HG02571 (cell line): Measurements from ENCODE around the gene CNNM3.
"Not testable (repeated sequence)": the region's sequence is repeated elsewhere in the genome, so short reads cannot be mapped to it uniquely, and the experiment has no call there.

Source experiments
- ATAC-seq: cut with Tn5 transposase; IDR thresholded peaks from one replicate; pipeline ENCODE4 v1.9.1; 2021; ENCODE audit warnings: mild to moderate bottlenecking, moderate library complexity; ENCODE audit not compliant: unreplicated experiment

Gene CNNM3

DNA sequence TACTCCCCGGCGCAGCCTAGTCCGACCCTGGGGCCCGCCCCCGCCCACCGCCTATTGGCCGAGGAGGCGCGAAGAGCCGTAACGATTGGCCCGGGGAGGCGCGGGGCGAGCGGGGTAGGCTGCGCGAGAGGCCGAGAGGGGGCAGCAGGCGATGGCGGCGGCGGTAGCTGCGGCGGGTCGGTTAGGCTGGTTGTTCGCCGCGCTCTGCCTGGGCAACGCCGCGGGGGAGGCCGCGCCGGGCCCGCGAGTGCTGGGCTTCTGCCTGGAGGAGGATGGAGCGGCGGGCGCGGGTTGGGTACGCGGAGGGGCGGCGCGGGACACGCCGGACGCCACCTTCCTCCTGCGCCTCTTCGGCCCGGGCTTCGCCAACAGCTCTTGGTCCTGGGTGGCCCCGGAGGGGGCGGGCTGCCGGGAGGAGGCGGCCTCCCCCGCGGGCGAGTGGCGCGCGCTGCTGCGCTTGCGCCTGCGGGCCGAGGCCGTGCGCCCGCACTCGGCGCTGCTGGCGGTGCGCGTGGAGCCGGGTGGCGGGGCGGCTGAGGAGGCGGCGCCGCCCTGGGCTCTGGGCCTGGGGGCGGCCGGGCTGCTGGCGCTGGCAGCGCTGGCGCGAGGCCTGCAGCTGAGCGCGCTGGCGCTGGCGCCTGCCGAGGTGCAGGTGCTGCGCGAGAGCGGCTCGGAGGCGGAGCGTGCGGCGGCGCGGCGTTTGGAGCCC is at the start of gene CNNM3:
Gene CNNM3 (plus strand): TSS at position 142 of the 709 bp plus-strand sequence. CDS start 10 bp downstream, at position 152.
- ATAC-seq, result peak; percentile 91

GRCh38 chr2:96767135-96767871 is 48.8 kb upstream of the CNNM3 start:
- no peak for ATAC-seq

DNA sequence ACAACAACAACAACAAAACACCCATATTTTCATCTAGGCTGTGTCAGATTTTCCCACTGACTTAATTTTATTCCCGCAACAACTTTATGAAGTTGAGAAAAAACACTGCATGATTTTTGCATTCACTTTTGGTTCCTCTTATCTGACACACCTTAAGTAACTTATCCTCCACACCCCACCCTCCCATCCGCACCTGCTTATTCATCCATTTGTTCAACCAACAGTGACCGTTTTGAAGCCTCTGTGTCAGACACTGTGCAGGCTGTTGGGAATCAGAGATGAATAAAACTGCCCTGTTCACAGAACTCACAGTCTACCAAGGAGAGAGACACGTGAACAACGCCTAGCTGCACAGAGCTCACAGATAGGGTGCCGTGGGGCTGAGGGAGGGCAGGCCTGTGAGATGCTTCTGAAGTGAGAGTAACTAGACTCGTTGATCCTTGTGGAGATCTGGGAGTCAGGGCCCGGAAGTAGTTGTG is 47.9 kb upstream of the CNNM3 start:
- ATAC-seq, result no peak

GRCh38 chr2:96769814-96770213 is 46.3 kb upstream of the CNNM3 start:
- ATAC-seq, result no peak

GRCh38 chr2:96770442-96771202 is 45.4 kb upstream of the CNNM3 start:
- no peak for ATAC-seq

DNA sequence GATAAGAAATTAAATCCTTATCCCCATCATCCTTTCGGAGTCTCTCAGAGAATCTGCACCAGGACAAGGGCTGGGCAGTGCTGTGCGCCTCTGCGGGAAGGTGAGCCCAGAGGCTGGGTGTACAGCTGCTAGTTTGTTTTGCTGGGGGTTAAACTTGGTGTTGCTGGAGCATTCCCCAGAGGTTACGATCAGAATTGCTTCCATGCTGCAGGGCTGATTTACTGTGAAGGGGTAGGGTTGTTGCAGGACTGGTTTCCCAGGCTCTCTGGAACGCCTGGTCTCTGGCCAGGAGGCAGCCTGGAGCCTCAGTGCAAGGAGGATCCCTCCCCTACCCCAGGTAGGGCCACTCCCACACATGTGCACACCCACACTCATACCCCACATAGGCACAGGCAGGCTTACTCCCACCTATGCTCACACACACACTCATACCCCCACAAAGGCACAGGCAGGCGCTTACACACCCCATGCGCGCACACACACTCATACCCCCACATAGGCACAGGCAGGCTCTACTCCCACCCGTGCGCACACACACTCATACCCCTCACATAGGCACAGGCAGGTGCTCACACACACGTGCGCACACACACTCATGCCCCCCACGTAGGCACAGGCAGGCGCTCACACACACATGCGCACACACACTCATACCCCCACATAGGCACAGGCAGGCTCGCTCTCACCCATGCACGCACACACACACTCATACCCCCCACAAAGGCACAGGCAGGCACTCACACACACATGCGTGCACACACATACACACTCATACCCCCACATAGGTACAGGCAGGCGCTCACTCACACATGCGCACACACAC is 44.1 kb upstream of the CNNM3 start:
- no peak for ATAC-seq

- ATAC-seq, result no peak
These were observed 43.0 kb upstream of the CNNM3 start for GRCh38 chr2:96772903-96773671.

- ATAC-seq, result no peak
These were observed 42.1 kb upstream of the CNNM3 start for GRCh38 chr2:96773922-96774321.

GRCh38 chr2:96775160-96775559 is 40.9 kb upstream of the CNNM3 start:
- ATAC-seq, result no peak

- ATAC-seq, result no peak
These were observed 32.7 kb upstream of the CNNM3 start for GRCh38 chr2:96783388-96783787.

- no peak for ATAC-seq
These were observed 28.7 kb upstream of the CNNM3 start for GRCh38 chr2:96787411-96787810.

- no peak for ATAC-seq
These were observed 27.4 kb upstream of the CNNM3 start for GRCh38 chr2:96788442-96789244.

GRCh38 chr2:96789245-96789617 is 26.8 kb upstream of the CNNM3 start:
- ATAC-seq, result no peak

DNA sequence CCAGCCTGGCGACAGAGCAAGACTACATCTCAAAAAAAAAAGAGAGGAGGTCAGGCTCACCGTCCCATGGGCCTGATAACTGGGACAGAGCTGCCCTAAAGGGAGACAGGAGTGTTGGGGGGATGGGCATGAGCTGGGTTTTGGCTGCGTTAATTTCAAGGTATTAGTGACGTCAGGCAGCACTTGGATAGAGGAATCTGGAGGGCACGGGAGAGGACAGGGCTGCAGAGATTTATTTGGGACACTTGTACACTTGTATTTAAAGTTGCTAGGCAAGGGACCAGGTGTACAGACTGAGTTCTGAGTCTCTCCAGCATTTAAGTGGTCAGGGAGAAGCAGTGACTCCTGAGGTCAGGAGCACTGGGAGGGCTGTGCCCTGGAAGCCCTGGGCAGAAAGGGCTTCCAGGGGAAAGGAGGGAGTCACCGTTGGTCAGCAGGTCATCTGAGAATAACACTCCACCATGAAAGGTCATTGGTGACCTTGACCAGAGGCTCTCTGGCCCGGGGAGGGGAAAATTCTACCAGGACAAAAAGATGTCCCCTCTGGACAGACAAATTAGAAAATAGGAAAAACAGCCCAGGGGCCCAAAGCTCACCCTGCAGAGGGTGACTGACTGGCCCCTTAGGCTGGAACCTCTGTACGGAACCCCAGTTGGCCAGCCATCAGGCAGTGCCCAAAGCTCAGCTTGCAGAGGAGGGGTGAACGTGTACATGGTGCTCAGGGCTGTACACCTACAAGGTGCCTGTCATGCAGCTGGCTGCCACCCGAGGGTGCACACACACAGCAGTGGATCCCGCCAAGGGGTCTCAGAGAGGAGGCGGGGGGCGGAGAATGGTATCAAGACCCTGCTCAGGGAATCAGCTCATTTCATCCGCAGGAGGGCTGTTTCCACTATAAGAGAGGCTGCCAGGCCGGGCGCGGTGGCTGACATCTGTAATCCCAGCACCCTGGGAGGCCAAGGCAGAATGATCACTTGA is 23.0 kb upstream of the CNNM3 start:
- no peak for ATAC-seq

- no peak for ATAC-seq
These were observed 21.0 kb upstream of the CNNM3 start for GRCh38 chr2:96795076-96795475.

DNA sequence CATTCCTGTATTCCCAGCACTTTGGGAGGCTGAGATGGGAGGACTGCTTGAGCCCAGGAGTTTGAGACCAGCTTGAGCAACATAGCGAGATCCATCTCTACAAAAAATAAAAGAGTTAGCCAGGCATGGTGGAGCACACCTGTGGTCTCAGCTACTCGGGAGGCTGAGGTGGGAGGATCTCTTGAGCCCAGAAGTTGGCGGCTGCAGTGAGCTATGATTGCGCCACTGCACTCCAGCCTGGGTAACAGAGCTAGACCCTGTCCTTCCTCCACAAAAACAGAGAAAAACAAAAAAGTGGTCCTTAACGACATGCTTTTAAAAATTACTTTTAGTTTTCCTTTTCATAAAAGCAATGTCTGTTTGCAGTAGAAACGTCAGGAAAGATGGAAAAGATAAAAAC is 19.6 kb upstream of the CNNM3 start:
- ATAC-seq, result not testable (repeated sequence)

- no peak for ATAC-seq
These were observed 18.9 kb upstream of the CNNM3 start for GRCh38 chr2:96797066-96797625.
